NCI-H510A treated with DMSO at 0.1 percent for 48 hours (cell line): ENCODE measurements around the gene C22orf42.
"Not testable (repeated sequence)": the region's sequence is repeated elsewhere in the genome, so short reads cannot be mapped to it uniquely, and the experiment has no call there.

Experiments
- DNase-seq: peaks from one replicate; lab custom pipeline; 2025; lab: John Stamatoyannopoulos, UW

C22orf42 gene

GRCh38 chr22:32158712-32159533, at the start of gene C22orf42:
Gene C22orf42, minus strand, starts transcription at chr22:32159303. Its CDS starts 88 bp downstream, at chr22:32159215.
- DNase-seq: no peak

- DNase-seq: no peak
Observed at GRCh38 chr22:32208681-32209080, 49.6 kb upstream of the C22orf42 start.

- no peak for DNase-seq
Observed at GRCh38 chr22:32207971-32208480, 48.9 kb upstream of the C22orf42 start.

GRCh38 chr22:32206774-32207758, 48.0 kb upstream of the C22orf42 start:
- peak; percentile 24 for DNase-seq

GRCh38 chr22:32205974-32206773, 47.1 kb upstream of the C22orf42 start:
- no peak for DNase-seq

GRCh38 chr22:32204856-32205722, 46.0 kb upstream of the C22orf42 start, which contains the start of gene RFPL2:
Gene RFPL2, minus strand, starts transcription at chr22:32205073. Its CDS starts 2,622 bp downstream, at chr22:32202451.
- DNase-seq: peak; percentile 87

GRCh38 chr22:32204040-32204855, 45.1 kb upstream of the C22orf42 start:
- DNase-seq: no peak

- no peak for DNase-seq
Observed at GRCh38 chr22:32203181-32204039, 44.3 kb upstream of the C22orf42 start.

- peak; percentile 53 for DNase-seq
Observed at GRCh38 chr22:32202539-32203180, 43.6 kb upstream of the C22orf42 start.

GRCh38 chr22:32202161-32202538, 43.0 kb upstream of the C22orf42 start:
- DNase-seq: no peak

- no peak for DNase-seq
Observed at GRCh38 chr22:32200752-32201151, 41.6 kb upstream of the C22orf42 start.

- DNase-seq: no peak
Observed at GRCh38 chr22:32199961-32200360, 40.9 kb upstream of the C22orf42 start.

GRCh38 chr22:32199341-32199740, 40.2 kb upstream of the C22orf42 start:
- no peak for DNase-seq

- not testable (repeated sequence) for DNase-seq
Observed at GRCh38 chr22:32197553-32198226, 38.6 kb upstream of the C22orf42 start.

- DNase-seq: not testable (repeated sequence)
Observed at GRCh38 chr22:32195900-32196299, 36.8 kb upstream of the C22orf42 start.

- not testable (repeated sequence) for DNase-seq
Observed at GRCh38 chr22:32193346-32193745, 34.2 kb upstream of the C22orf42 start.

GRCh38 chr22:32191021-32191420, 31.9 kb upstream of the C22orf42 start:
- DNase-seq: not testable (repeated sequence)
